OCI-LY7 (cell line): ENCODE data around the gene IPO9. TPM values are rescaled to one million over a fixed set of nuclear protein-coding genes. Genes with fewer than 3 reads are reported as not detected.

Experiments used
- BruUV-seq: library from RNA; stranded (reverse); fragments of 400-500 nt; replicated peaks from 2 replicates; lab custom pipeline; 2021; lab: Mats Ljungman, UMichigan
- CTCF ChIA-PET: fragments of 300-600 bp; sonication (Branson Sonifier 250); formaldehyde crosslinking; loops from one replicate; lab custom pipeline; 2022; ENCODE audit warnings: antibody characterized with exemption; ENCODE audit not compliant: unreplicated experiment; lab: Charles Lee
- POLR2A ChIA-PET: fragments of 300-600 bp; sonication (Branson Sonifier 250); formaldehyde crosslinking; loops from one replicate; lab custom pipeline; 2022; ENCODE audit warnings: antibody characterized with exemption; lab: Charles Lee
- DNase-seq: peaks from one replicate; pipeline ENCODE4 v3.0.0-alpha.2; 2015; ENCODE audit warnings: low spot score
- H2AFZ ChIP-seq: fragments of 200-600 bp; sonication (generic), shearing (Covaris generic); 2 replicates; pipeline ENCODE4 v1.6.1; 2014; ENCODE audit warnings: mild to moderate bottlenecking, antibody characterized with exemption, low read length, moderate library complexity
- H3K27ac ChIP-seq: fragments of 200-600 bp; sonication (generic); 2 replicates; pipeline ENCODE4 v1.5.1; 2014; ENCODE audit warnings: mixed run types, low read depth, mild to moderate bottlenecking, moderate library complexity, low read length, inconsistent platforms; ENCODE audit not compliant: poor library complexity, severe bottlenecking
- H3K36me3 ChIP-seq: fragments of 200-600 bp; sonication (generic); 2 replicates; pipeline ENCODE4 v1.6.1; 2014; ENCODE audit warnings: mild to moderate bottlenecking, antibody characterized with exemption, low read length, moderate library complexity, mixed read lengths; ENCODE audit not compliant: insufficient read depth
- H3K4me1 ChIP-seq: fragments of 200-600 bp; sonication (generic); 2 replicates; pipeline ENCODE4 v1.5.1; 2014; ENCODE audit warnings: mild to moderate bottlenecking, low read length; ENCODE audit not compliant: insufficient read depth, poor library complexity, severe bottlenecking
- H3K4me2 ChIP-seq: fragments of 200-600 bp; sonication (generic); 2 replicates; pipeline ENCODE4 v1.6.1; 2014; ENCODE audit warnings: mild to moderate bottlenecking, low read length
- H3K4me3 ChIP-seq: fragments of 200-600 bp; sonication (generic); 2 replicates; pipeline ENCODE4 v1.5.1; 2014; ENCODE audit warnings: mild to moderate bottlenecking, low read depth, low read length; ENCODE audit not compliant: poor library complexity, severe bottlenecking
- H3K79me2 ChIP-seq: fragments of 200-600 bp; sonication (generic); 2 replicates; pipeline ENCODE4 v1.6.1; 2016; ENCODE audit warnings: low read depth, mild to moderate bottlenecking, low read length, moderate library complexity, mixed read lengths; ENCODE audit not compliant: insufficient read depth
- H3K9me2 ChIP-seq: fragments of 200-600 bp; sonication (generic); 2 replicates; pipeline ENCODE4 v1.6.1; 2016; ENCODE audit warnings: mild to moderate bottlenecking, low read length, mixed read lengths; ENCODE audit not compliant: insufficient read depth
- H3K9me3 ChIP-seq: fragments of 200-600 bp; sonication (generic); 2 replicates; pipeline ENCODE4 v1.6.1; 2014; ENCODE audit warnings: mild to moderate bottlenecking, mixed run types, low read length, mixed read lengths
- H4K20me1 ChIP-seq: fragments of 200-600 bp; sonication (generic); 2 replicates; pipeline ENCODE4 v1.6.1; 2014; ENCODE audit warnings: mild to moderate bottlenecking, antibody characterized with exemption, low read length, moderate library complexity, mixed read lengths; ENCODE audit not compliant: insufficient read depth
- CTCF ChIP-seq: fragments of 200-600 bp; sonication (generic); conservative IDR thresholded peaks from 2 replicates; pipeline ENCODE4 v1.5.1; 2014; ENCODE audit warnings: mild to moderate bottlenecking, antibody characterized with exemption, low read length, moderate library complexity, mixed read lengths
- EZH2phosphoT487 ChIP-seq: fragments of 200-600 bp; sonication (generic); IDR thresholded peaks from 2 replicates; pipeline ENCODE4 v1.6.1; 2018; ENCODE audit warnings: low read depth, borderline replicate concordance, mild to moderate bottlenecking, mixed run types, antibody characterized with exemption, low read length, moderate library complexity, mixed read lengths
- intact Hi-C: fragments of 100-400 bp; cut with micrococcal nuclease; formaldehyde crosslinking; loops from one replicate; pipeline ENCODE4 v1.10.0; 2022; ENCODE audit not compliant: unreplicated experiment
- total RNA-seq, 2 experiments: library from RNA; depleted of rRNA in 1 of 2; stranded (reverse); fragments of >200 nt in 1 of 2; shearing (Covaris generic) in 1 of 2; gene quantifications; 2 replicates each; pipeline ENCODE4 v1.2.3, GENCODE V29; 2014 to 2022

The IPO9 gene
- total RNA-seq, 2 experiments from 2014 or later, result 47.2 to 67.9 TPM

- Histone ChIP-seq H3K27ac (no peak overlapping the region), H3K4me1 (no peaks in the 10 kb centered on the region), H3K4me3 (no peak overlapping the region), H3K79me2 (peaks cover 57% of the 10 kb centered on the region), H2AFZ (no peak overlapping the region), H4K20me1 (peaks cover 27% of the 10 kb centered on the region), H3K36me3 (peaks cover 79% of the 10 kb centered on the region), H3K9me2 (no peaks in the 10 kb centered on the region), H3K9me3 (no peaks in the 10 kb centered on the region), H3K4me2 (no peak overlapping the region)
- DNase-seq, result no peak
- TF ChIP-seq EZH2phosphoT487 (no peak), CTCF (no peak)
- intact Hi-C loops, result no loop called here
- BruUV-seq, result no TSS peak
- ChIA-PET CTCF (no interaction called here), POLR2A (interaction anchor here (0.6 to 2.0 kb wide), 6 partner anchors 9 to 1963 kb away, joined by 3 to 7 read pairs (median 4); no protein-coding TSS in a partner anchor)
Observed at GRCh38 chr1:201847150-201847549, 18.2 kb downstream of the IPO9 start.

GRCh38 chr1:201848230-201848629 lies 19.3 kb downstream of the IPO9 start:
- no TSS peak for BruUV-seq
- H3K4me1 ChIP-seq, result no peaks in the 10 kb centered on the region
- intact Hi-C loops, result no loop called here
- H3K79me2 ChIP-seq, result peaks cover 46% of the 10 kb centered on the region
- no peaks in the 10 kb centered on the region for H3K9me2 ChIP-seq
- H3K4me3 ChIP-seq, result no peak overlapping the region
- H3K36me3 ChIP-seq, result peaks cover 80% of the 10 kb centered on the region
- no peak overlapping the region for H2AFZ ChIP-seq
- H3K4me2 ChIP-seq, result no peak overlapping the region
- no peak for DNase-seq
- peaks cover 18% of the 10 kb centered on the region for H4K20me1 ChIP-seq
- POLR2A ChIA-PET, result interaction anchor here (0.6 to 2.0 kb wide), 4 partner anchors 10 to 166 kb away, joined by 3 to 7 read pairs (median 4); no protein-coding TSS in a partner anchor
- no peak overlapping the region for H3K27ac ChIP-seq
- TF ChIP-seq EZH2phosphoT487, result no peak
- TF ChIP-seq CTCF, result no peak
- H3K9me3 ChIP-seq, result no peaks in the 10 kb centered on the region
- CTCF ChIA-PET, result no interaction called here

- Histone ChIP-seq H3K36me3 (peaks cover 86% of the 10 kb centered on the region), H3K9me2 (no peaks in the 10 kb centered on the region)
- intact Hi-C loops, result no loop called here
Observed at GRCh38 chr1:201849372-201850052, 20.6 kb downstream of the IPO9 start.

More at GRCh38 chr1:201849372-201850052, 20.6 kb downstream of the IPO9 start:
- Histone ChIP-seq H4K20me1 (peaks cover 10% of the 10 kb centered on the region), H2AFZ (no peak overlapping the region), H3K9me3 (no peaks in the 10 kb centered on the region), H3K4me3 (no peak overlapping the region), H3K4me2 (no peak overlapping the region), H3K4me1 (no peaks in the 10 kb centered on the region), H3K79me2 (peaks cover 33% of the 10 kb centered on the region), H3K27ac (no peak overlapping the region)
- CTCF ChIA-PET, result no interaction called here
- no peak for DNase-seq
- no peak for TF ChIP-seq CTCF
- no peak for TF ChIP-seq EZH2phosphoT487
- POLR2A ChIA-PET, result interaction anchor here (0.5 to 2.7 kb wide), 6 partner anchors 10 to 42 kb away, joined by 3 to 13 read pairs (median 4); no protein-coding TSS in a partner anchor
- no TSS peak for BruUV-seq
